Activated T-helper 9 cell treated with anti-CD3 and anti-CD28 coated beads, Interleukin-2, amount 50 U/mL, for 16 hours (primary cell): ENCODE results near the gene ASPSCR1.

ENCODE experiments used
- DNase-seq: peaks from one replicate; pipeline ENCODE4 v3.0.0-alpha.2; 2020; ENCODE audit warnings: low read depth

Gene ASPSCR1

GRCh38 chr17:81977211-81977808 lies at the start of gene ASPSCR1:
Gene ASPSCR1 (plus strand): TSS chr17:81977629. CDS start chr17:81977647, 18 bp downstream.
- peak; percentile 86 for DNase-seq

- peak; percentile 87 for DNase-seq
Observed at GRCh38 chr17:81927653-81928543, 49.5 kb upstream of the ASPSCR1 start, which contains the start of gene MAFG. Gene MAFG (minus strand): TSS chr17:81927735. CDS start chr17:81923185, 4,550 bp downstream.

- DNase-seq = no peak
Observed at GRCh38 chr17:81928544-81929252, 48.7 kb upstream of the ASPSCR1 start.

GRCh38 chr17:81929253-81930141 lies 47.9 kb upstream of the ASPSCR1 start:
- DNase-seq = no peak

GRCh38 chr17:81930142-81931125 lies 47.0 kb upstream of the ASPSCR1 start:
- no peak for DNase-seq

GRCh38 chr17:81931189-81931556 lies 46.3 kb upstream of the ASPSCR1 start:
- no peak for DNase-seq

GRCh38 chr17:81931557-81932332 lies 45.7 kb upstream of the ASPSCR1 start:
- no peak for DNase-seq

GRCh38 chr17:81932333-81932983 lies 45.0 kb upstream of the ASPSCR1 start:
- no peak for DNase-seq

GRCh38 chr17:81933178-81933699 lies 44.2 kb upstream of the ASPSCR1 start:
- DNase-seq = no peak

- no peak for DNase-seq
Observed at GRCh38 chr17:81934098-81934757, 43.2 kb upstream of the ASPSCR1 start.

GRCh38 chr17:81934850-81935708 lies 42.4 kb upstream of the ASPSCR1 start:
- no peak for DNase-seq

GRCh38 chr17:81935709-81936084 lies 41.7 kb upstream of the ASPSCR1 start:
- DNase-seq = no peak

- DNase-seq = no peak
Observed at GRCh38 chr17:81939218-81939617, 38.2 kb upstream of the ASPSCR1 start.

GRCh38 chr17:81939881-81940385 lies 37.5 kb upstream of the ASPSCR1 start:
- DNase-seq = no peak

GRCh38 chr17:81940538-81941483 lies 36.6 kb upstream of the ASPSCR1 start:
- DNase-seq = no peak
